Activated CD8-positive, alpha-beta memory T cell treated with anti-CD3 and anti-CD28 coated beads, Interleukin-2, amount 50 U/mL, for 24 hours (primary cell): ENCODE results near the gene ZBED1.
"Not testable (repeated sequence)": the region's sequence is repeated elsewhere in the genome, so short reads cannot be mapped to it uniquely, and the experiment has no call there.

Experiments used
- DNase-seq: peaks from one replicate; pipeline ENCODE4 v3.0.0-alpha.2; 2020; ENCODE audit errors: extremely low read depth

Gene ZBED1

GRCh38 chrX:2497961-2498780 lies 2.6 kb downstream of the ZBED1 start:
- no peak for DNase-seq

GRCh38 chrX:2495595-2495994 lies 5.2 kb downstream of the ZBED1 start:
- DNase-seq, result no peak

- no peak for DNase-seq
Observed at GRCh38 chrX:2492531-2493218, 8.1 kb downstream of the ZBED1 start.

GRCh38 chrX:2490634-2491033 lies 10.1 kb downstream of the ZBED1 start:
- DNase-seq, result no peak

- DNase-seq, result no peak
Observed at GRCh38 chrX:2489446-2490445, 11.0 kb downstream of the ZBED1 start.

DNA sequence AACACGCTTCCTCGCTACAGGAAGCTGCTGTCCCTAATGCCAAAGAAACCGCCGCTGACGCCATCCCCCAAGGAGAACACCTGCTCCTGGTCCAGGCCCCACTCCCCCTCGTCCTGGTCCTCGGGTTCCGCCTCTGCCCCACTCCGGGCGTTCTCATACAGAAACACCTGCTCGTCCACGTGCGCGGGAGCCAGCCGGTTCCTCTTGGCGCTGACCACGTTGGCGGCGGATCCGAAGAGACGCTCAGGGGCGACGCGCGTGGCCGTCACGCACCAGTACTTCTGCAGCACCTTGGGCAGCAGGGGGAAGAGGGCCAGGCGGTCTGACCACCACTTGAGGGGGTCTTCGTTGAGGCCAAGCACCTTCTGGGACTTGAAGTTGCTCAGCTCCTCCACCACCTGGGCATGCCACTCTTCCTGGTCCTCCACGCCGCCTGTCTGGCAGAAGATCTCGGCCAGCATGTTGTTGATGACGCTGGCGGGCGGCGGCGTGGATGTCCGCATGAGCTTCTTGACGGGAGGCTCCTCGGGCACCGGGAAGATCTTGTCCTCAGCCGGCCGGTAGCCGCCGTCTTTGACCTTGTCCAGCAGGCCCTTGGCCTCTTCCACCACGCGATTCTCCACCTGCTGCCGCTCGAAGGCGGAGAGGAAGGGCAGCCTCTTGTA lies 12.0 kb downstream of the ZBED1 start:
- no peak for DNase-seq

- no peak for DNase-seq
Observed at GRCh38 chrX:2487366-2487765, 13.4 kb downstream of the ZBED1 start.

DNA sequence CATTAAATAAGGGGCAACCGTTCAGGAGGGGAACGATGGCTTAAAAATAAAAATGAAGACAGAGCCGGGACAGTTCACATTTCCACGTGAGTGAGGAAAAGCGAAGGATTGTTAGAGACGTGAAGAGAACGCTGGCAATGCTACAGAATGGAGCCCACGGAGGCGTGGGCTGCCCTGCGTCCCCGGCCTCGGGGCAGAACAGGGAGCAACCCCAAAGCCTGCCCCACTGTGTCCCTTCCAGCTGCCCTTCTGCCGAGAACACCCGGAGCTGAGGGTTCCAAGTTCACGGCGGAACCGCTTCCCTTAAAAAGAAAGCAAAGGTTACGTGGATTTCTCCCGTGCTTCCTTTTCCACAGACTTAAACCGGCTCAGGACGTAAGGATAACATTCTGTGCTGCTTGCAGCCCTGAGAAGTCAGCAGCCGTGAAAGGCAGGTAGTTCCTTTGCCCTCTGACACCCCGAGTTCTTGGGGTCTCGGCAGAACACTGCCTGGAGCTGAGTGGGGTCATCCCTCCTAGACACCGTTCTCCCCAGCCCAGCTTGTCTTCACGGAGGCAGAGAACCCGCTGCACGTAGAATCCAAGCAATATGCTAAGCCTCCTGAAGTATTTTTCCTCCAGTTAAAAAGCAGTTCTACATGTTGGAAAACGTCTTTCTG lies 14.2 kb downstream of the ZBED1 start:
- DNase-seq, result no peak

- no peak for DNase-seq
Observed at GRCh38 chrX:2485789-2486345, 14.9 kb downstream of the ZBED1 start.

DNA sequence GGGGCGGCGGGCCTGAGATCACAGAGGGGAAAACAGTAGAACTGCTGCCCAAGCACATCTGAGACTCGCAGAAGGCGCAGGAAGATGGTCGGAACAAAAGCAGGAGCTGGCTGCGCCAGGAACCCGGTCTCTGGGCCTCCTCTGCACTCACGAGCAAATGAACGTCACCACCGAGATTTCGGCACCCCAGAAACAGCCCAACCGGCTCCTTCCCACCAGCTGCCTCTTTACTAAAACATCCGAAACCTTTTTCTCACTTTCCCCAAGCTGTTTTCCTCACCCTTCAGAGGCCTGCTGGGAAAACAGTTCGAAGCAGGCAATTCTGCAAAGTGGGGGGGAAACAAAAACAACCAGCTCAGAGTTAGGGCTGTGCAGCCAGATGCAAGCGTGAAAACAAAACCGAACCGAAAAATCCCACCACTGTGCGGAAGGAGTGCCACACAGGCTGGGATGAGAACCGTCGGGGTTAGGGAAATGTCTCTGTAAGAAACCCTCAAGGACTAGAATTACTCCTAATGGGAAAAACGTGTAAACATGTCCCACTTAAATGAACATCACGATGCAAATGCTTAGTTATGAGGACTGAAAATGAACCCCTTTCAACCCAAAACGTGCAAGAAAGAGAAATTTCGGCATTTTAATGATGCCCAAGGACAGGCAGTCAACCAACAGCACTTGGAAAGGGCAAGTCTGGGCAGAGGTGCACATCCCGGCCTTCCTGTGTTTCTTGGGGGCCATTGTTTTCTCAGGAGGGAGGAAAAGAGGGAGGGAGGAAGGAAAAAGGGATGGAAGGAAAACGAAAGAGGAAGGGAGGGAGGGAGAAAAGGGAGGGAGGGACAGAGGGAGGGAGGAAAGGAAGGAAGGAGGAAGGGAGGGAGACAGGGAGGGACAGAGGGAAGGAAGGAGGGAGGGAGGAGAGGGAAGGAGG lies 15.8 kb downstream of the ZBED1 start:
- no peak for DNase-seq

DNA sequence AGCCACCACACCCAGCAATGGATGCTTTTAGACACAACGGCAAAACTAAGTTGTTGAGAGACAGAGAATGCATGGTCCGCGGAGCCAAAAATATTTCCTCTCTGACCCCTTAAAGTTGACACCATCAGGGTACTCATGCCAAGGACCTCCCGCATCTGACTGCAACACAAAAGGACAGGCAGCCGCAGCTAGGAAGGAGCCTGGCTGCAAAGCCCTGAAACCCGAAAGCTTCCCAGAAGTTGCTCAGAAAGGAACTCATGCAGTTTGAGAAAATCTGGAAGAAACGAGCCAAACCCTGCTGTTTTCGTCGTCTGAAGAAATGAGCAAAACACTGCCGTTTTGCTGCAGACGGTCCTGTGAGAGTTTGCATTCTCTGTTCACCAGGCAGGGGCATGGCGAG lies 16.5 kb downstream of the ZBED1 start:
- no peak for DNase-seq

DNA sequence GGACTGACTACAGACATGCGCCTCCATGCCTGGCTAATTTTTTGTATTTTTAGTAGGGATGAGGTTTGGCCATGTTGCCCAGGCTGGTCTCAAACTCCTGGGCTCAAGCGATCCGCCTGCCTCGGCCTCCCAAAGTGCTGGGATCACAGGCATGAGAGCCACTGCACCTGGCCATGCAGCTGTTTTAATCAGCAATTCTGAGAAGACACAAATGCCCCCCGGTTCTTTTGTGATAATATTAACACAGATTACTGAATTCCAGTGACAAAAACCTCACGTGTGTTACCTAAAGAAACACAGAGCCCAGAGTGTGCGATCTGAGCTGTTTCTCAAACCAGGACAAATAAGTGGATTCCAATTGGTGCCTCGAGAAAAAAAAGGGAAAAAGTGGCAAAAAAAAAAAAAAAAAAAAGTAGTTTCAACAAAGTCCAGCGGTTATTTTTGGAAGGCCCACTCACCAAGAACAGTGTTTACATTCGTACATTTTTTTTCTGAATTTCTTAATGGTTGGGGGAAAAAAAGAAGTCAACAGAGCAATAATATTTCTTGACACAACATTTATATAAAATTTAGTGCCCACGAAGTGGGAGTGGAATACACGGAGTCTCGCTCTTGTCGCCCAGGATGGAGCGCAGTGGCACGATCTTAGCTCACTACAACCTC lies 17.2 kb downstream of the ZBED1 start:
- no peak for DNase-seq

- not testable (repeated sequence) for DNase-seq
Observed at GRCh38 chrX:2481597-2481996, 19.2 kb downstream of the ZBED1 start.

DNA sequence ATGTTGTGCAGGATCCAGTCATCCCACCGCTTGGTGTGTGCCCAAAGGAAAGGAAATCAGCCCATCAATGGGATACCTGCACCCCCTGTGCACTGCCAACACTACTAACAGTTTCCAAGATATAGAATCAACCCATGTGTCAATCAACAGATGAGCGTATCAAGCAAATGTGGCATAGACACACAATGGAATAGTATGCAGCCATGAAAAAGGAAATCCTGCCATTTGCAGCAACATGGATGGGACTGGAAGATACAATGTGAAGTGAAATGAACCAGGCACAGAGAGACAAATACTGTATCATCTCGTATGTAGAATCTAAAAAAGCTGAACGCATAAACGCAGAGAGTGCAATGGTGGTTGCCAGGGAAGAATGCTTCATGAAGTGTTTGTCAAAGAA lies 20.8 kb downstream of the ZBED1 start:
- DNase-seq, result not testable (repeated sequence)

- DNase-seq, result no peak
Observed at GRCh38 chrX:2479420-2479780, 21.4 kb downstream of the ZBED1 start.

- DNase-seq, result no peak
Observed at GRCh38 chrX:2478546-2479419, 22.0 kb downstream of the ZBED1 start.

DNA sequence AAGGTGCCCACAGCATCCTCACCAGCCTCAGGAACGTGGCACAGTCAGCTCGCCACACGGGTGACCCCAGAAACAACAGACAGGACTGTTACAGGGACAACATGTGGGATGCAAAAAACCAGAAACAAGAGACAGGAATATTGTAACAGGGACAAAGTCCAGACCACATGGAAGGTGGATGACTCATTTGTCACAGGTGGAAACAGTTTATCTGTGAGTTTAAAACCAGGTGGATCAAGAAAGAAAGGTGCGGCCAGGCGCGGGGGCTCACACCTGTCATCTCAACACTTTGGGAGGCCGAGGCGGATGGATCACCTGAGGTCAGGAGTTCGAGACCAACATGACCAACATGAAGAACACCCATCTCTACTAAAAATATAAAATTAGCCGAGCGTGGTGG lies 23.5 kb downstream of the ZBED1 start:
- not testable (repeated sequence) for DNase-seq
